ENCODE data around the gene EIF4E3.

GRCh38 chr3:71671216-71671845 is 53.9 kb downstream of the EIF4E3 start:
- TF ChIP-seq CTCF (IDR thresholded peaks at IDR 0.05) = no peak
- TF ChIP-seq POLR2A (IDR thresholded peaks at IDR 0.05) = no peak
